Neural cell (in vitro differentiated cells): ENCODE measurements around the gene CDKAL1.

Experiments
- CTCF ChIP-seq: fragments of 450-650 bp; IDR thresholded peaks from 2 replicates; pipeline ENCODE4 v1.5.1; 2014; ENCODE audit warnings: antibody characterized with exemption, mild to moderate bottlenecking, moderate library complexity; ENCODE audit not compliant: poor library complexity, severe bottlenecking
- EP300 ChIP-seq: fragments of 450-650 bp; conservative IDR thresholded peaks from 2 replicates; pipeline ENCODE4 v1.6.1; 2014; ENCODE audit warnings: antibody characterized with exemption, mild to moderate bottlenecking, moderate library complexity; ENCODE audit not compliant: poor library complexity, severe bottlenecking
- EZH2 ChIP-seq: fragments of 200-600, 300-800 bp; shearing (Covaris generic), sonication (generic); IDR thresholded peaks from 2 replicates; pipeline ENCODE4 v1.6.1; 2014; ENCODE audit warnings: antibody characterized with exemption, low read length, borderline replicate concordance, mild to moderate bottlenecking; ENCODE audit not compliant: insufficient read depth, poor library complexity, severe bottlenecking
- REST ChIP-seq: IDR thresholded peaks from 2 replicates; pipeline ENCODE4 v1.6.1; 2012; ENCODE audit warnings: borderline replicate concordance
- SMC3 ChIP-seq: fragments of 450-650 bp; conservative IDR thresholded peaks from 2 replicates; pipeline ENCODE4 v1.6.1; 2014; ENCODE audit warnings: antibody characterized with exemption, mild to moderate bottlenecking, moderate library complexity; ENCODE audit not compliant: poor library complexity
- TAF1 ChIP-seq: IDR thresholded peaks from 2 replicates; pipeline ENCODE4 v1.6.1; 2012; ENCODE audit warnings: low read depth

- TF ChIP-seq CTCF: no peak
- no peak for TF ChIP-seq EZH2
- TF ChIP-seq SMC3: no peak
- no peak for TF ChIP-seq TAF1
- TF ChIP-seq EP300: no peak
- no peak for TF ChIP-seq REST
Observed at GRCh38 chr6:21073318-21073839, 539.1 kb downstream of the CDKAL1 start.
